ENCODE data around the gene ZDHHC14.
"Not testable (repeated sequence)": the region's sequence is repeated elsewhere in the genome, so short reads cannot be mapped to it uniquely, and the experiment has no call there.

ZDHHC14 gene

DNA sequence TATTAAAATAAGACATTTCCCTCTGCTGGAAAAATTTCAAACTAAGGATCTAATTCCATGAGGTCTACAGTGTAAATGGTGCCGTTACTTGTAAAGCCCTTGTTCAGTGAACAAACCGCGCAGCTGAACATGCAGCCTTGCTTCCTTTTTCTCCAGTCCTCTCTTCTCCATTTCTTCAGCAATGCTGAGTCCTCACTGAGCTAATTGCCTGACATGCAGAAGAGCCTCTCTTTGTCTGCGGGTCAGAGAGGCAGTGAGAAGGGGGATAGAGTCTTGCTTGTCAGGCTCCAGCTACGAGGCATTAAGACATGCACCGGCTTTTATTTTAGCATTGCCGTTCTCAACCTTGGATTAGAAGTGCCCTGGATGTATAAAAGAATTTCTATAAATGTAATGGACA, 25.7 kb downstream of the ZDHHC14 start:
- DNase-seq (ENCODE audit: low read depth in 2 of 2), result no peak

DNA sequence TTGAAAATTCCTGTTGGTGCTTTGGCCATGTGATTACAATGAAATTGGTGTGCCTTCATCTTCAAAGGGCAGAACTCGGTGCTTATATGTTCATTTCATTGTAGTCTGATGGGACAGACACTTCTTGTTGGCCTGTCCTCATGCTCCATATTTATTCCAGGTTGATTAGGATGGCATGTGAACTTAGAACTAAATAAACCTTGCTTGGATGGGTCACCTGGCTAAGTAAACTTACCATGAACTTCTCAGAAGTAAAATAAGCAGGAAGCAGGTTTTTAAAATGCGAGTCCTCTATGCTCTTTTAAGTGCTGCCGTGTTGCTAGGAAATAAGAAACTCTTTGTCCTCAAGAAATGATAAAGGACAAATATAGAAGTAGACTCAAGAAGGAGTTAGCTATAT, 26.7 kb downstream of the ZDHHC14 start:
- no peak for DNase-seq (ENCODE audit: low read depth in 2 of 2)

DNA sequence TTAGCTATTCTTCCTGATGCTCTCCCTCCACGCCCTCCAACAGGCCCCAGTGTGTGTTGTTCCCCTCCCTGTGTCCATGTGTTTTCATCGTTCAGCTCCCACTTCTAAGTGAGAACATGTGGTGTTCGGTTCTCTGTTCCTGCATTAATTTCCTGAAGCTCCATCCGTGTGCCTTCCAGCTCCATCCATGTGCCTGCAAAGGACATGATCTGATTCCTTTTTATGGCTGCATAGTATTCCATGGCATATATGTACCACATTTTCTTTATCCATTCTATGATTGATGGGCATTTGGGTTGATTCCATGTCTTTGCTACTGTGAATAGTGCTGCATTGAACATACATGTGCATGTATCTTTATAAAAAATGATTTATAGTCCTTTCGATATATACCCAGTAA, 27.4 kb downstream of the ZDHHC14 start:
- not testable (repeated sequence) for DNase-seq (ENCODE audit: low read depth in 2 of 2)

DNA sequence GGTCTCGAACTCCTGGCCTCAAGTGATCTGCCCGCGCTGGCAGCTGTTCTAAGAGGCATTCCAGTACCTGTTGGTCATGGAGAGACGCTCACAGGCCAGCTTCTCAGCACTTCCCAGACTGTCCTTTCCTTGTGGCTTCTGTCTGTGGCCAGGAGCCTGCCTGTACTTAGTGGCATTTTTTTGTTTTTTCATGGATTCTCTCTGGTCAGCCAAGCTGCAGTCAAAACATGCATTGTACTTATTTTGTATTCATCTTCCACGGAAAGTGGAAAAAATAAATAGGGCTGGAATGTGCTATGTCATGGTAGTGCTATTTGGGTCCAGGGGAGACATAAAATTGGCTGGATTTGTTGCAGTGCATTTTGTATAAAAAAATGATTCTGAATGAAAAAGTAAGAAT, 29.1 kb downstream of the ZDHHC14 start:
- no peak for DNase-seq (ENCODE audit: low read depth in 2 of 2)

DNA sequence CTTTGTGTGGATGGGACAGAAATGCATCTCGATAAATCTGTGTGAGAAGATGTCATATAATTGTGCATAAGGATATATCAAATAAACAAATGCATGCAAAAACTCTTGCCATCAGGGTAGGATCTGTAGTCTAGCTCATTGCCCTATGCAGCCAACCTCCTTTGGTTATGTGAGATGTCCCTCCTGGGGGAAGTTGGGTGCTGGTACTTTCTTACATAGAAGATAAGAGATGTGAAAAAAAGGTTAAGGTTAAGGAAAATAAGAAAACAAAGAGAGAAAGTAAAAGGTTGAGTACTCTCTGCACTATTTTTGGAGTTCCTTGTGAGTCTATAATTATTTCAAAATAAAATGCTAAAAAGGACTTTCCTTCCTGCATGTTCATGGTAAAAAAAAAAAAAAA, 30.4 kb downstream of the ZDHHC14 start:
- DNase-seq (ENCODE audit: low read depth in 2 of 2), result no peak

DNA sequence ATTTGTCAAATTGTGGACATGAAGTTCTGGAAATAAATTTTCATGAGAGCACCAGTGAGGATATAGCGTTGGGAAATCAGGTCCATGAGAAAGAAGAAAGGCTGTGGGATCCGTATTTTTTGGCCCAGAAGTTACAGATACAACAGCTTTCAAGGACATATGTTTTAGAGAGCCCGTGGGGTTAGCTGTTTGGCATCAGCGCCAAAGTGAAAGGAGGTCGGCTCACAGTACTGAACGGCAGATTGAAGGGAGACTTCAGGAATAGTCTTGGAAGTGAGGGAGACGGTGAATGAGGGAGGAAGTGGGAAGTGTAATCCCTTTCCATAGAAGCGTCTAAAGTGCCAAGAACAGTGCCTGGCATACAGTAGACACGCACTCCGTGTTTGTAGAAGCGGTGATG, 31.8 kb downstream of the ZDHHC14 start:
- DNase-seq (ENCODE audit: low read depth in 2 of 2), result no peak

DNA sequence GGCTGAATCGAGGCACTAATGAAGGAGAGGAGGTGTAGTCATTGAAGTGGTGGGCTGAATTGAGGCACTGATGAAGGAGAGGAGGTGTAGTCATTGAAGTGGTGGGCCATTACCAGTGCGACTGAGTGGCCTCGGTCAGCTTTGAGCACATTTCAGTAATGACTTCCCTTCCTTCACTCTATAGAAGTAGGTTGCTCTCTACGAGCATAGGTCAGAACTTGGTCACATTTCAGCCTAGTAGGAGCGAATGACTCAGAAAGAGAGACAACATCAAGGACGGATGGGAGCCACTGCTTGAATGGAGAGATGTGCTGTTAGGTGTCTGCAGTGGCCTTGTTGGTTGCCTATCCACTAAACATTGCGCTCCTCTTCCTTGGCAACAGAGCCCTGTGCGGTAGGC, 39.5 kb downstream of the ZDHHC14 start:
- DNase-seq (ENCODE audit: low read depth in 2 of 2), result no peak

DNA sequence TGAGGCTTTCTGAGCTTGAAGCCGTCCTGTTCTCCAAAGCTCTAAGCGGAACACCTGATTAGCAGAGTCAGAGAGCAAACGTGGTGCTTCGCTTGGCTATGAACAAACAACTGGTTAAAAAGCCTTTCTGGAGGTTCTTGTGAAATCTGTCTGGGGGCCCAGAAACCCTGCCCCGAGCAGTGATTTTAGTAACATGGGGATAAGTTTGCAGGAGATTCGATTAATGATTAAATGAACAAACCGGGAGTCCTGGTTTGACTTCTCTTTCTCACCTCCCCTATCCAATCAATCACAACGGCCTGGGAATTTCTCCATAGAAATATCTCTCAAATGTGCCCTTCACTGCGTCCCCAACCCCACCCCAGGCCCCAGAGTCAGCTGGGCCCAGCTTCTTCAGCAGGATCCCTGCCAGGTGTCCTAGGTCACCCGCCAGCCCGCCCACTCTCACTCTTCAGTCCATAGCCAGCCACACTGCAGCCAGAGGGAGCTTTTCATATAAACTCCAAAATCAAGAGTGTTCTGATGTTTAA, 43.6 kb downstream of the ZDHHC14 start:
- DNase-seq (ENCODE audit: low read depth in 2 of 2), result no peak

DNA sequence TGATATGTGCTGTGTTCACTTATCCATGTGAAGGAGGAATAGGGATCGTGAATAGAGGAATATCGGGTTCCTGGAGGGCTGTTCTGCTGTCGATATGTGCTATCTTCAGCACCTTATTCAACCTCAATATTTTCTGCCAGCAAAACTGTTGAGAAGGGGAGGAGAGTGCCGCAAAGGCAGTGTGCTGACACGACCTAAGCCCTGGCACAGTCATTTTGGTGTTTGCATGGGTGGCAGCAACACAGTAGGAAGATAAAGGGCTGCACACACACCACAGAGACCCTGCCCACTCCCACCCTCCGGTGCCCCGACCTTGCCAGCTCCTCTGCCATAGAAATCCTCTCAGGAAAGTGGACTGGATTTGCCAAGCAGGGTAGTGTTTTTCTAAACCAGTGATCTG, 47.0 kb downstream of the ZDHHC14 start:
- no peak for DNase-seq (ENCODE audit: low read depth in 2 of 2)

DNA sequence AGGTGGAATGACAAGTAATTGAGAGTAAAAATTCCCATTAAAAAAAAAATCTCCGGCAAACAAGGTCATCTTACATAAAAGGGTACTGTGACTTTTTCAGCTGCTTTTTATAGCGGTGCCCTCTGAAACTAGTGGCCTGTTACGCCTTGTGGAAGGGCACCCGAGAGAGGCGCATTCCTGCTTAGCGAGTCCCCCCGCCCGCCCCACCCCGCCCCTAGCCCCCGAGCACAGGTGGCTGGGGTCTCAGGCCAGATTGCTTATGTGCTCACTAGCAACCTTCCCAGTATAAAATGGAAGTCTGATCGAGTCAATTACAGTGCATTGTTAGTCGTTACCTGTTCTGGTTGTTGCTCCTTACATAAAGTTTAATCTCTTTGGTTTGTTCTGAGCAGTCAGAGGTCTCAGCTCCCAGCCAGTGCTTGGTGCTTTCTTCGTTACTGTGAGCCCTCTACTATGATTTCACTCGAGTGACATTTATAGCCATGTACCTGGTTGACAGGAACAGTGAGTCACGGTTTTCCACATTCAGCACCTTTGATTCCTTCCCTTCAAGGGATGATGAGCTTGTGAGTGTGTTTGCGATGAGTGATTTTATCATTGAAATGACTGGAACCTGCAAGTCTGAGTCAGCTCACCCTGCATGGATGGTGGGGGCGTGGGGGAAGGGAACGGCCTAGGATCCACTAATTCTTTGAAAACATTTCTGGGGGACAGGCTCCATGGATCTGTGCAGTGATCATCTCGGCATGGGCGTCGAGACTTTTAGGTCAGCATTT, 47.6 kb downstream of the ZDHHC14 start:
- peak; percentile 33 to 65 for DNase-seq (ENCODE audit: low read depth in 2 of 2)

DNA sequence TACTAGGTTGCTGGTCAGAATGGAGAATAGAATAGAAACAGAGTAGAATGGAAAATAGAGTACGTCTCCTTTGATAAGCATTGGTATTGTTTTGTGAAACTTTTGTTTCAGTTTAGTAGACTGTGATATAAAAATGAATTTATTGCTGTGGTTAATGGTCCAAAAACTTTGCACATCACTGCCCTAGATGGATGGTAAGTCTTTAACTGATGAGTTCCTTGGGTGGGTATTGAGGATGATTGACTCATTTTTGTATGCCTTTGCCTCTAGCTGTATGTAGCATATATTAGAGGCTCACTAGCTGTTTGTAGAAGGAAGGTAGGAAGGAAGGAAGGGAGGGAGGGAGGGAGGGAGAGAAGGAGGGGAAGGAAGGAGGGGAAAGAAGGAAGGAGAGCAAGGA, 48.3 kb downstream of the ZDHHC14 start:
- DNase-seq (ENCODE audit: low read depth in 2 of 2), result no peak

DNA sequence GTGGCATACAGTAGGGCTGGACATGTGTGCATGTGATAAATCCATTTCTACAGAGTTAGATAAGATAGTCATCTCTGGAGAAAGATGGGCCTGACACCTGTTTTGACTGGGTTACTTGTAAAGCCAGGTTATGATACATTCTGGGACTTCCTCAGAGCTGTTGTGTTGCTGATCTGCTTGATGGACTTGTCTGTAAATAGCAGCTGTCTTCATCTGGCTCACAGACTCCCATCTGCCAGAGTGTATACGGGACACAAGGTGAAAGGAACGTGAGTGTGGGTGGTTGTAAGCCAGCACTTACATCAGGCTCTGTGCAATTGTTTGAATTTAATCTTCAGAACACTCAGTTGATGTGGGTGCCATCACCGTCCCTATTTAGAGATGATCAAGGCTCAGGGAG, 49.8 kb downstream of the ZDHHC14 start:
- DNase-seq (ENCODE audit: low read depth in 2 of 2), result no peak

DNA sequence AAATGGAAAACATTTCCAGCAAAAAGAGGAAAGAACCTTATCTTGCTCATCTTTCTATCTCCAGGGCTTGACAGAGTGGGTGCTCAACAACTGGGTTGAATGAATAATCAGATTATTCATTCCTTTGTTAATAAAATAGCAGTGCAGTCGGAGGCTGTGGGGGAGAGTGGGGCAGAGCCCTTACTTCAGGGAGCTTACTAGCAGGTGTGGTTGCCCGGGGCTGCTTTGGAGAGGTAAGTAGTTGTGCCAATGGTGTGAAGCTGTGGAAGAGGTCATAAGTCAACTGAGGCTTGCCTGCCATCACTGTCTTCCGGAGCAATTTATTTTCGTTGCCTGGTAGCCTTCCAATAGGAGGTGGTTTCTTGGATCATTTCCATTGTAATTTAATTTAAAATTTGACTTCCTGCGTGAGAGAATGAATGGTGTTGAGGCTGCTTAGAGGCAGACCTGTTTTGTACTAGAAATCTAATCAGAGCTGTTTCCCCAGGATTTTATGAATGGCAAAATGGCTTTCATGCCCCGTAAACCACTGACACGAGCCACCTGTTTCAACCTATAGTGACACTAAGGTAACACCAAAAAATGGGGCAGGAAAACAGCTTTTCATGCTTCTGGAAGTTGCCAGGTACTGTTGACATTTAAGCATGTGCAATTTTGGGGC, 51.4 kb downstream of the ZDHHC14 start:
- no peak for DNase-seq (ENCODE audit: low read depth in 2 of 2)

DNA sequence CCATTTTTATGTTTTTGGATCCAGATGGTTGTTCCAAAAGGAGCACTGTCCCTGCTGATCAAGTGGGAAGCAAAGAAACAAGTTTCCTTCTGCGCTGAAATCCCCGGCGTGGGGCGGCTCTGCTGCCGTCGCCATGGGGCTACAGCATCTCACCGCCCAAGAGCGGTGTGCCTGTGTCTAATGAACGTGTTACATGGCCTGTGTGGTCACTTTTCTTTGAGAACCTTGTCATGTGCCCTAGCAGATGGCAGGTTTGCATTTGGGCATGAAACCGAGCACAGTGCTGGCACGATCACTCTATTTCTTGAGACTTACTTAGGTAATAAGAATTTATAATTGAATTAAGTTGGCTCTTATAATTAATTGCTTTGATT, 51.9 kb downstream of the ZDHHC14 start:
- DNase-seq (ENCODE audit: low read depth in 2 of 2), result no peak

DNA sequence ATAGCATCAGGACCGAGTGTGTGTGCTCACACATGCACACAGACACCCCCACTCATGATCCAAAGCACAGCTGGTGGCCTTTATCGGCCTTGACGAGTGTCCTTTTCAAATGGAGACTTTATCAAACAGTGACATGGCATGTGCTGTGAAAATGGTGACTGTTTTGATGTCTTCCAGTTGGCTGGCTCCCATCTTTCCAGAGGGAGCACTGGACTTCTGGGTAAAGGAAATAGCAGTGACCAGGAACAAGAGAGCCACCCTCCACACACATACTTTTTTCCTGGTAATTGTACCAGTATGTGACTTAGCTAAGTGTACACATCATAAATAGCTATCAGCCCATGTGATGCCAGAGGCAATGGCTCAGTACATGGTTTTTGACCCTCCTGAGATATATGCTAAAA, 52.7 kb downstream of the ZDHHC14 start:
- no peak for DNase-seq (ENCODE audit: low read depth in 2 of 2)

DNA sequence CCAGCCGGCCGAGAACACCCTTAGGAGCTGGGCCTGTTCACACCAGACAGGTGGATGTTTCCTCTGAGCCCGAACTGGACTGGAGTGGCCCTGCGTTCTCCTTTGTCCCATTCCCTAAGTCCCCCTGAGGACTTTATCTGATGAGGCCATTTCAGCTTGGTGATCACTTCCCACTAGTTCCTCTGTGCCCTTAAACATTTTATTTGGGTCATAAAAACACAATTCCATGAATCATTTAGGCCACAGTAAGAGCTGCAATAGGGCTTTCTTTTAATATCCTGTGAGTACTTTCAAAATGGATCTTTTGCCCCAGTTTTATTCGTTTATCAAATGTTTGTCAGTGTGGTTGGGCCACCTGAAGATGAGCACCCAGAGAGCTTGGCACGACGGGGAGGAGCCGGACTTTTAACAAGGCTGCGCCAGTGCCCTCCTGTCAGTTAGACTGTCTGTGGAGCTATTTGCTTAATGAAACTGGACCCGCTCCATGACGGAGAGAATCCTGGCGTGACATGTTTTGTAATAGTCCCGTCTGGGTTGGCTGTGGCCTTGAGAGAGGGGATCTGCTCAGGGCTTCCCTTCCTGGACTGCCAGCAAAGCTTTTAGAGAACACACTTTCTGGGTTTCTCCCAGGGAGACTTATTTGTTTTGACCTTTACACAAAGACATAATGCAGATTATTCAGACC, 53.5 kb downstream of the ZDHHC14 start:
- DNase-seq (ENCODE audit: low read depth in 2 of 2), result no peak

DNA sequence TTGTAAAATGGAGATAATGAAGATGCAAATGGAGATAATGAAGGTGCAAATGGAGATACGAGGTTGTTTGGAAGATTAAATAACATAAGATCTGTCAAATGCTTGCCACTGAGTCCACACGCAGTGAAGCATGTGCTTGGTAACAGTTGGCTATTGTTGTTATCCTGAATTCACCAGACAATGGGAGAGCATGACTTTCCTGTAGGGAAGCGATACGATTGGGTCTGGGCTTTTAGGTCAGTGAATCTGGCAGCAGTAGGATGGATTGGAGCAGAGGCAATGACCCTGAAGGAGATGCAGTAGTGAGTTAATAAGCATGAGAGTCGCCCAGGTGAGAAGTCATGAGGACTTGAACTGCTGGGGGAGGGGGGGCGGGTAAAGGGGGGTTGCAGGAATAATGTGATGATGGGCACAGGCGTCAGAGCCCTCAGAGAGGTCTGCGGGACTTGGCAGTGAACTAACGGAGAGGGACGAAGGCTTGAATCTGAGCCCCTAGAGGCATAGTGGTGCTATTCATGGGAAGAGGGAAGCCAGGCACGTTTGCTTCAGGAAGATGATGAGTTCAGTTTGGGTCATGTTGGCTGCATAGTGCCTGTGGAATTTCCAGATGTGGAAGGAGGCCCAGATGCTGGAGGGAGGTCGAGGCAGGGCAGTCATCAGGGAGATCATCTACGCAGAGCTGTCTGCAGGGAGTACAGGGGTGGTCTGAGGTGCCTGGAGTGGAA, 55.4 kb downstream of the ZDHHC14 start:
- no peak for DNase-seq (ENCODE audit: low read depth in 2 of 2)

DNA sequence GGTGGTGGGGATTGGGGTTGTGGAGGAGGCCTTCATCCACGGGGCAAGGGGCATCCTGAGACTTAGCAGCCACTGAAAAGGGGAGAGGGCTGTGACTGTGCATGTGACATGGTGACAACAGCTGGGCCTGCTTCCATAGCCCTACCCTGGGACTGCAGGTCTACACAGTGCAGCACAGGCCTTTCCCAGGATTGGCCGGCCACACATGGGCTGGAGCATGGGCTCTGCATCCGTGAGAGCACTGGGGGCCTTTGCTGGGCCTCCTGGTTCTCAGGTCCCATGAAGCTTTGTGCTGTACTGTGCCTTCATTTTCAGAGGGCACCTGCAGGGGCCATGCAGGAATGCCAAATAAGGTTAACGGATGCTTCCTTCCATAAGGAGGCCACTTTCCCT, 56.0 kb downstream of the ZDHHC14 start:
- DNase-seq (ENCODE audit: low read depth in 2 of 2), result no peak

DNA sequence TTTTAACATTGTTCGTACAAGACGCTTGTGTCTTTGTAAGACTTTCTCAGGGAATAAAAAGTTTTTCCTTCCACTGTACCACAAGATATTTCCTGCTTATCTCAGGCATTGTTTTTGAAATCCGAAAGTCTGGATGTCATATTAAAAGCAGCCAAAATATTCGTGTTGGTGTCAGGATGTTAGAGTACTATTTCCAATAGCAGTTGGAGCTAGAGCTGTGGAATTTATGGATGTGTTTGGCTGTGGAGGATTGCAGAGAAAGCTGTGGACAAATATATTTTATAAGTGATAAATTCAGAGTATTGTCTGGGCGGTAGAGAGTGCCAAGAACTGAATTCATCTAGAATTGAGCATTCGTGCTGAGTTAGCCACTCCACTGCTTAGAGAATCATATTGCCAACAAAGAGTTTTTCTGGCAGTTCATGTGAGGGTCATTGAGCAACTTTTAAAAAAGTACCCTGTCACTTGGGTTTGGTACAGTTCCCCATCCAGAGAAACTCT, 57.7 kb downstream of the ZDHHC14 start:
- DNase-seq (ENCODE audit: low read depth in 2 of 2), result no peak

DNA sequence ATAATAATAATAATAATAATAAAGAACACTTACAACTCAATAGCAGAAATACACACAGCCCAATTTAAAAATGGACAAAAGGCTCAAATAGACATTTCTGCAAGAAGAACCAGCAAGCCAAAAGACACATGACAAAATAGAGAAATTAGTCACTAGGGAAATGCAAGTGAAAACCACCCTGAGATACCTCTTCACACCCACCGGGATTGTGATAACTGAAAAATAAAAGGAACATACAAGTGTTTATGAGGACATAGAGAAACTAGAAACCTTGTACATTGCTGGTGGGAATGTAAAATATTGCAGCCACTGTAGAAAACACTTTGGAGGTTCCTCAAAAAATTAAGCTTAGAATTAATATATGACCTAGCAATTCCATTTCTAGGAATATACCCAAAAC, 59.2 kb downstream of the ZDHHC14 start:
- DNase-seq (ENCODE audit: low read depth in 2 of 2), result no peak

DNA sequence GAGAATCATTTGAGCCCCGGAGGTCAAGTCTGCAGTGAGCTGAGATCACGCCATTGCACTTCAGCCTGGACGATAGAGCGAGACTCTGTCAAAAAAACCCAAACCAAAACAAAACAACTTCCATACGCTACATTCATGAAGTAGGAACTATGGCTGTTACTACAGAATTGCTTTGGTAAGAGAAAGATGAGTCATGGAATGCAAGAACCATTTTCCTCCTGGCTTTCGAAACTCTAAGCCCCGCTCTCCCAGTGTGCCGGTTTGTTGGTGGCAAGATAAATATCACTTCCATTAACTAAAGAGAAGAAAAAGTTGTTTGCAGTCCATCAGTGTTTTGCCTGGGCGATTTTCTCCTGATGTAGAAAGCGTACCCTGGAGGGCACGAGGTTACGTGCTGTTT, 61.3 kb downstream of the ZDHHC14 start:
- no peak for DNase-seq (ENCODE audit: low read depth in 2 of 2)
